Large intestine (tissue), 3 donors: ENCODE results near the gene IL1R2. TPM values are rescaled to one million over a fixed set of nuclear protein-coding genes. Genes with fewer than 3 reads are reported as not detected.

Experiments used
- DNase-seq, 2 donors: peaks; one replicate each; pipeline versions ENCODE4 v3.0.0 to v3.0.0-alpha.2; 2013
- H3K27ac ChIP-seq: one replicate; pipeline ENCODE4 v1.5.1; 2013; ENCODE audit warnings: low read length
- H3K27me3 ChIP-seq: 2 replicates; pipeline ENCODE4 v1.6.1; 2013; ENCODE audit warnings: low read length; ENCODE audit not compliant: control insufficient read depth, insufficient read depth
- H3K36me3 ChIP-seq: 2 replicates; pipeline ENCODE4 v1.6.1; 2013; ENCODE audit warnings: low read length; ENCODE audit not compliant: control insufficient read depth, insufficient read depth
- H3K4me1 ChIP-seq: one replicate; pipeline ENCODE4 v1.6.1; 2013; ENCODE audit warnings: low read length; ENCODE audit not compliant: control insufficient read depth, insufficient read depth
- H3K4me3 ChIP-seq: one replicate; pipeline ENCODE4 v1.5.1; 2013; ENCODE audit warnings: low read length
- H3K9me3 ChIP-seq: one replicate; pipeline ENCODE4 v1.6.1; 2013; ENCODE audit warnings: mild to moderate bottlenecking, low read depth, low read length, moderate library complexity; ENCODE audit not compliant: control insufficient read depth
- WGBS: methylation state at CpG from one replicate; pipeline ENCODE4 v1.1.5; 2013; ENCODE audit warnings: low lambda C conversion rate; ENCODE audit not compliant: insufficient coverage; 5-methylcytosine and 5-hydroxymethylcytosine counted together
- polyA plus RNA-seq: library from polyadenylated mRNA; unstranded; fragments of 120-200 nt; gene quantifications from one replicate; pipeline ENCODE4 v1.2.1, GENCODE V29; 2013

The IL1R2 gene
- polyA plus RNA-seq, 1 donor, result 0.67 TPM

DNA sequence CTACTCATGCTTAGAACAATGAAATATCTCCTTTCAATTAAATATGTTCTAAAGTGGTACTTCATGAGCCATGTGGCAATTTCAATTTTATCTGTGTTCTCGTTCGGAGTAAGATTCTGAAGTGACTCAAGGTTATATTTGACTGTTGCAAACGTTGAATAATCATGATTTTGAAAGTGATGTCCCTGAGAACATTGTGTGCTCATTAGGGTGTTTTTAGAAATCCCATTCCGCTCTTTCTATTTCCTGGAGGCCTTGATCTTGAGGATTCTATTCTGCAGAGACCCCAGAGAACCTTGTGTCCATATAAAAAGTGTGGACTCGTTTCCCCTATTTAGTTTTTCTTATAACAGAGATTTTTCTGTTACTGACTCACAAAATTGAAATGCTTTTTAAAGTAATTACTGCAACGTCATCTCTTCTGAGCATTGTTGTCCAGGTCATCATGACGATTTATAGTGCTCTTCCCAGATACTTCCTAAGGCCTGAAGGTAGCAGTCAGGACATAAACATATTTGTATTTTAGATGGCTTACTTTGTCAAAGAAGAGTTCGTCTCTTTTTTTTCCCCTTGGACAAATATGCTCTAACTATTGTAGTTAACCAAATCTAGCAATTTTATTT is 27.2 kb downstream of the IL1R2 start:
- H3K9me3 ChIP-seq, result no peaks in the 10 kb centered on the region
- no peak for DNase-seq
- 100% methylated on average over 3 of the region's 8 CpGs for WGBS
- no peak overlapping the region for H3K4me3 ChIP-seq
- H3K4me1 ChIP-seq, result no peaks in the 10 kb centered on the region
- H3K36me3 ChIP-seq, result no peaks in the 10 kb centered on the region
- H3K27ac ChIP-seq, result no peak overlapping the region
- no peaks in the 10 kb centered on the region for H3K27me3 ChIP-seq

- no peaks in the 10 kb centered on the region for H3K4me1 ChIP-seq
- no peak overlapping the region for H3K4me3 ChIP-seq
- no peak overlapping the region for H3K27ac ChIP-seq
- H3K9me3 ChIP-seq, result no peaks in the 10 kb centered on the region
- no peaks in the 10 kb centered on the region for H3K27me3 ChIP-seq
- peak; percentile 62 to 71 for DNase-seq
- no peaks in the 10 kb centered on the region for H3K36me3 ChIP-seq
- WGBS, result no CpG with 5 or more reads among the region's 18 CpGs
Measured at GRCh38 chr2:102020596-102021170, 28.9 kb downstream of the IL1R2 start.

DNA sequence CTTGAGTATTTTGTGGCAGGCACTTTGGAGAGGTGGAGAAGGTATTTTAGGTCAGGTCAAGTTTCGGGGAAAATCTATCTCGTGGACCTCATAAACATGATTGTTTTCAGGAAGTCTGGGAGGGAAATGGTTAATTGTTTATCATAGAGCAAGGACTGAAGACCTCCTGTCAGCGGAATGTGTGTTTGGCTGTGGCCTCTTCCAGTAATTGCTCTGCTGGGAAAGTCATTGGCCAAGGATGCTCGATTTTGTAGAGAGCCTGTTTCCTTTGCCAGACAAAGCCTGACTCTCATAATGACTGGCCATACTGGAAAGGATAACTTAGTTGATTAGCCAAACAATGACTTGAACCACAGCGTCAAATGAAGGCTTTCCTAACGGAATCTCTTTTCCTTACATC is 30.0 kb downstream of the IL1R2 start:
- peak; percentile 33 to 40 for DNase-seq
- no CpG with 5 or more reads among the region's 6 CpGs for WGBS
- Histone ChIP-seq H3K4me3 (no peak overlapping the region), H3K9me3 (no peaks in the 10 kb centered on the region), H3K36me3 (no peaks in the 10 kb centered on the region), H3K27me3 (no peaks in the 10 kb centered on the region), H3K27ac (no peak overlapping the region), H3K4me1 (no peaks in the 10 kb centered on the region)

DNA sequence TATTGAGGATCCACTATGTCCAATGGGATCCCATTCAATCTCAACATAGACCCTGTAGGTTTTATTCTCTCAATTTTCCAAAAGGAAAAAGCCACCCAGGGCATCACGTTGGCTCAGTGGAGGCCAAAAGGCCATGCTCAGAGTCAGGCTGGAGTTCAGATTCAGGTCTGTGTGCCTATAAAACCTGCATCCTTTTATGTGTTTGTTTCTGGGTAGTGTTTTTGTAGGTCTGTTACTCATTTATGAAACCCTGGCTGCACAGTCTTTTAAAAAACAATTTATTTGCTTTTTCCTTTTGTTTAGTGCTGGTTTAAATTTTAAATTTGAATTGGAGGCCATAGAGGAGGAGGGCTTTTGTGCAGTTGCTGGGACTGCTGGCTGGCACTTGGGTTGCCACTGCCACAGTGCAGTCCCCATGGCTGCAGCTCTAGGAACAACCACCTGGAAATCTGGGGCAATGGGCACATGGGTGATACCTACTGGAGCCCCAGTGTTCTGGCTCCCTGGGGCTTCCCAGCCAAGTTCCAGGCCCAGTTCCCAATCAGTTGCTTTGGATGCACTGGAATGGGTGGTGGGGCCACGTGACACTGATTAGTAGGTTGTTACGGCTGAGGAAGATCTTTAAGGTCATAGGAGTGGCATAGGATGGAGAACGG is 31.3 kb downstream of the IL1R2 start:
- WGBS, result 80% methylated on average over 1 of the region's 4 CpGs

GRCh38 chr2:102024410-102024809 is 32.6 kb downstream of the IL1R2 start:
- no peak overlapping the region for H3K4me3 ChIP-seq
- no CpG with 5 or more reads among the region's 12 CpGs for WGBS
- H3K9me3 ChIP-seq, result no peaks in the 10 kb centered on the region
- DNase-seq, result no peak
- H3K36me3 ChIP-seq, result no peaks in the 10 kb centered on the region
- H3K4me1 ChIP-seq, result no peaks in the 10 kb centered on the region
- H3K27ac ChIP-seq, result no peak overlapping the region
- no peaks in the 10 kb centered on the region for H3K27me3 ChIP-seq

More for the DNA sequence above, 31.3 kb downstream of the IL1R2 start:
- no peaks in the 10 kb centered on the region for H3K4me1 ChIP-seq
- no peaks in the 10 kb centered on the region for H3K36me3 ChIP-seq
- H3K4me3 ChIP-seq, result no peak overlapping the region
- H3K27ac ChIP-seq, result no peak overlapping the region
- H3K9me3 ChIP-seq, result no peaks in the 10 kb centered on the region
- no peaks in the 10 kb centered on the region for H3K27me3 ChIP-seq
- DNase-seq, result no peak

- WGBS, result no CpG with 5 or more reads among the region's 1 CpG
Measured at GRCh38 chr2:102025016-102025501, 33.3 kb downstream of the IL1R2 start.

DNA sequence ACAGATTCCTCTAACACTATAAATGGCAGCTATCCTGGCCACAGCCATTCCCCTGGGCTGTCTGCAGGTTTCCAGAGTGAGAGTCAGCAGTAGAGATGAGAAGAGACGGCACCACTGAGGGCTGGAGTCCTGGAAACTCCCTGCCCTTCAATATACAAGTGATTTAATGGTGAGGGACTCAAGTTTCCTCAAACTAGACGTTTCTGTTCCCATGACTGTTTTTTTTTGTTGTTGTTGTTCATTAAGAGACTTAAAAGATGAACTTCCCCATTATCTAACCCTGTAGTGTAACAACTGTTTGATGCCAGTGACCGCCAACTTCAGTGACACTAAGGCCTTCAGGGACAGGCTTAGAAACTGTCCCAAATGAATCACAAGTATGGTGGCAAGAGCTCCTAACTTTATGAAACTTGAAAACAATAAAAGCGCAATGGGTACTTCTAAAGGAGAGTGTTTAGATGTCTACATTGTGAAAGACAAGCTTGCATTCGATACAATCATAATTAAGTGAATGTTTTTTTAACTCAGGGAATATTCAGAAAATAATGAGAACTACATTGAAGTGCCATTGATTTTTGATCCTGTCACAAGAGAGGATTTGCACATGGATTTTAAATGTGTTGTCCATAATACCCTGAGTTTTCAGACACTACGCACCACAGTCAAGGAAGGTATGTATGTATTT is 34.0 kb downstream of the IL1R2 start:
- WGBS, result 80% methylated on average over 4 of the region's 6 CpGs
- H3K36me3 ChIP-seq, result no peaks in the 10 kb centered on the region
- H3K27ac ChIP-seq, result no peak overlapping the region
- H3K4me1 ChIP-seq, result no peaks in the 10 kb centered on the region
- no peaks in the 10 kb centered on the region for H3K27me3 ChIP-seq
- H3K4me3 ChIP-seq, result no peak overlapping the region
- no peaks in the 10 kb centered on the region for H3K9me3 ChIP-seq
- no peak for DNase-seq

More at GRCh38 chr2:102025016-102025501, 33.3 kb downstream of the IL1R2 start:
- no peaks in the 10 kb centered on the region for H3K27me3 ChIP-seq
- DNase-seq, result no peak
- no peak overlapping the region for H3K4me3 ChIP-seq
- H3K36me3 ChIP-seq, result no peaks in the 10 kb centered on the region
- H3K27ac ChIP-seq, result no peak overlapping the region
- no peaks in the 10 kb centered on the region for H3K9me3 ChIP-seq
- no peaks in the 10 kb centered on the region for H3K4me1 ChIP-seq

GRCh38 chr2:102027036-102027980 is 35.5 kb downstream of the IL1R2 start:
- no peaks in the 10 kb centered on the region for H3K9me3 ChIP-seq
- no peak overlapping the region for H3K4me3 ChIP-seq
- H3K27ac ChIP-seq, result no peak overlapping the region
- no peak for DNase-seq
- H3K27me3 ChIP-seq, result no peaks in the 10 kb centered on the region
- H3K4me1 ChIP-seq, result no peaks in the 10 kb centered on the region
- H3K36me3 ChIP-seq, result no peaks in the 10 kb centered on the region
- no CpG with 5 or more reads among the region's 8 CpGs for WGBS

DNA sequence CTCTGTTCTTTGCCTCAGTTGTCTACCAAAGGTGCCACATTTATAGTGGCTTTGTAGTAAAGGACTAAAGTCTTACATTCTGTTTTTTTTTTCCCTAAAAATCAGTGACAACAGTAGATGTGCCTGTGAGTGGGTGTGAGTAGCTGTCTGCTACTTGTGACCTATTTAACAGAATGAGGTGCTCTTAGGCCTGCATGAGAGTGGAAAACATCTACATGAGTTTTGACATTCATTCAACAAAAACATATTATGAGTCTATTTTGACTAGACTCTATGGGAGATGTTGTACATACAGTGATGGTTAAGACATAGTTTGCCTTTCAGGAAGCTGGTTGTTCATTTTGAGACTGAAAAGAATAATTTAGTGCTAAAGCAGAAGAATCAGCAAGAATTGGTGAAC is 36.7 kb downstream of the IL1R2 start:
- DNase-seq, result no peak
- H3K27ac ChIP-seq, result no peak overlapping the region
- H3K27me3 ChIP-seq, result no peaks in the 10 kb centered on the region
- no peak overlapping the region for H3K4me3 ChIP-seq
- H3K36me3 ChIP-seq, result no peaks in the 10 kb centered on the region
- H3K4me1 ChIP-seq, result no peaks in the 10 kb centered on the region
- H3K9me3 ChIP-seq, result no peaks in the 10 kb centered on the region

GRCh38 chr2:102029405-102029804 is 37.6 kb downstream of the IL1R2 start:
- Histone ChIP-seq H3K27ac (no peak overlapping the region), H3K4me3 (no peak overlapping the region), H3K27me3 (no peaks in the 10 kb centered on the region), H3K36me3 (no peaks in the 10 kb centered on the region), H3K4me1 (no peaks in the 10 kb centered on the region), H3K9me3 (no peaks in the 10 kb centered on the region)
- WGBS, result no CpG with 5 or more reads among the region's 2 CpGs
- DNase-seq, result no peak
